HG03066 (cell line): ENCODE results near the gene CDK6.

Source experiments
- ATAC-seq: cut with Tn5 transposase; IDR thresholded peaks from one replicate; pipeline ENCODE4 v1.9.1; 2021; ENCODE audit warnings: low read depth; ENCODE audit not compliant: unreplicated experiment

Gene CDK6

DNA sequence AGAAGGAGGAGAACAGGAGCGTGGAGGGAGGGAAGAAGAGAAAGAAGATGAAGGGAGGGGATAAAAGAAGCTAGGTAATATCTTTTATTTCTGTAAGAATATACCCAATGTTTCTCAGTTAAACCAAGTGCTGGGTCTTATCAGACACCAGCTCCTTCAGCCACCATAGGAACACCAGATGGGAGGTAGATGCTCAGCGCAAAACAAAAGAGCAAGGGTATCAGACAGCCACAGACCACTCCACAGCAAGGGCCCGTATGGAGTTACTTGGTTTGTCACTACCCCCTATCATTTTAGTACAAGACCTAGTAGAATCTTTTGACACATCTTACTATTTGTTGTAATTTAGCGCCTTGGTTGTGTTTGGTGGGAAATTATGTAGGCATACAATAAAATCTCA lies 180.3 kb downstream of the CDK6 start:
- no peak for ATAC-seq

GRCh38 chr7:92655346-92655884 lies 181.0 kb downstream of the CDK6 start:
- no peak for ATAC-seq

DNA sequence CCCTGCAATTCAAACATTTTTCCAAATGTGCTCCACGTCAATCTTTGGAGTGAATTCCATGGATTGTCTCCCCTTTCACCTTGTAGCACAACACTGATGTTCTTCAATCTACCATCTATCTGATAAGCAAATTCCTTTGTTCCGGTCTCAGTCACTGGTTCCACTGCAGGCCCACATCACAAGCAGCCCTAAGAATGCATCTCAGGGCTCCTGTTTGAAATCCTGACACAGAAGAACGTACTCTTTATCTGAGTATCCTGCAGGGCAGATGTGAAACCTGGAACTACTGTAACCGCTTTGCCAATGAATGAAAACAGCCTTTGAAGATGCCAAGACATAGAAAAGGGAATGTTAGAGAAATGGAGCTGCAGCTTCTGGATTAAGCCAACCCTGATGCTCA lies 183.2 kb downstream of the CDK6 start:
- ATAC-seq, result no peak

GRCh38 chr7:92652536-92652935 lies 183.8 kb downstream of the CDK6 start:
- no peak for ATAC-seq

DNA sequence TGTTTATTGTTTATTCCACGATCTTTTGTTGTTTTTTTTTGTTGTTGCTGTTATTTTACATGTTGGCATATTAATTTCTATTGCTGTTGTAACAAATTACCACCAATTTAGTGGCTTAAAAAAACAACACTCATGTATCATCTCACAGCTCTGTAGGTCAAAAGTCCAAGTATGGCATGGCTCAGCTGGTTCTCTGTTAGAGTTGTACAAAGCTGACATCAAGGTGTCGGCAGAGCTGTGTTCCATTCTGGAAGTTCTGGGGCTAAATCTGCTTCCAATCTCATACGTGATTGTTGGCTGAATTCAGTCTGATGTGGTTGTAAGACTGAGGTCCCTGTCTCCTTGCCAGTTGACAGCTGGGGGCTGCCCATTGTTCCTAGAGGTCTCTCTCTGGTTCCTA lies 186.0 kb downstream of the CDK6 start:
- ATAC-seq, result no peak

GRCh38 chr7:92648067-92648466 lies 188.3 kb downstream of the CDK6 start:
- ATAC-seq, result peak; percentile 64

DNA sequence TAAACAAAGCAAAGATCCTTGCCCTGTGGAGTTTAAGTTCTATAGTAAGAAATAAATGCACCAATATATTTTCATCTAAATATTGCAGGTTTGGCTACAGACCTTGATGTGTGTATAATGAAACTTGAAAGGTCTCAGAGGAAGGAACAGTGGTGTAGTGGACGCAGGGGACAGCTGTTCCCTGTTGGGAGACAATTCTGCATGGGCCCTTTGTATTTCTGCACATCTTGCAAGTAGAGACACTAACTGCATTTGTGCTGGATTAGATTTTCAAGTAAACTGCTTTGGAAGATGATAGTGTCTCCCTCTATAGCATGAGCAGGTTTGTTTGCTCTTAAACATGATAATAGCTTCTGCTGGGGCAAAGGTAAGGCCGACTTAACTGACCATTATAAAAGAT lies 188.7 kb downstream of the CDK6 start:
- no peak for ATAC-seq

- no peak for ATAC-seq
Measured at GRCh38 chr7:92647011-92647625, 189.3 kb downstream of the CDK6 start.

- ATAC-seq, result no peak
Measured at GRCh38 chr7:92645114-92646061, 191.0 kb downstream of the CDK6 start.

- no peak for ATAC-seq
Measured at GRCh38 chr7:92644406-92645113, 191.8 kb downstream of the CDK6 start.

- no peak for ATAC-seq
Measured at GRCh38 chr7:92643821-92644220, 192.6 kb downstream of the CDK6 start.

- peak; percentile 78 for ATAC-seq
Measured at GRCh38 chr7:92641921-92642511, 194.4 kb downstream of the CDK6 start.

- ATAC-seq, result no peak
Measured at GRCh38 chr7:92639966-92640365, 196.4 kb downstream of the CDK6 start.

GRCh38 chr7:92639213-92639896 lies 197.0 kb downstream of the CDK6 start:
- no peak for ATAC-seq

DNA sequence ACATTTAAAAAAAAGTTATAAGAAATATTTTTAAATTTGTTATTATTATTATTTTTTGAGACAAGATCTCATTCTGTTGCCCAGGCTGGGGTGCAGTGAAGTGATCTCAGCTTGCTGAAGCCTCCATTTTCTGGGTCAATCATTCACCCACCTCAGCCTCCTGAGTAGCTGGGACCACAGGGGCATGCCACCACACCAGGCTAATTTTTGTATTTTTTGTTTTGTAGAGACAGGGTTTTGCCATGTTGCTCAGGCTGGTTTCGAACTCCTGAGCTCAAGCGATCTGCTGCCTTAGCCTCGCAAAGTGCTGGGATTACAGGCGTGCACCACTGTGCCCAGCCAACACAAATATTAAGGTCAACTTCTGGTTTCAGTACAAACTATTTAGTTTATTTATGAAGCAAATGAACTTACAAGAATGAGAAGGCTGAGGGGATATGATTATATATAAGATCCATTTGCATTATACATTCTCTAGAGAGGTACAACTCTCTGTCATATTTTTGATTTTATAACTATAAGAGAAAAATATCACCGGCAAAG lies 200.3 kb downstream of the CDK6 start:
- ATAC-seq, result no peak

DNA sequence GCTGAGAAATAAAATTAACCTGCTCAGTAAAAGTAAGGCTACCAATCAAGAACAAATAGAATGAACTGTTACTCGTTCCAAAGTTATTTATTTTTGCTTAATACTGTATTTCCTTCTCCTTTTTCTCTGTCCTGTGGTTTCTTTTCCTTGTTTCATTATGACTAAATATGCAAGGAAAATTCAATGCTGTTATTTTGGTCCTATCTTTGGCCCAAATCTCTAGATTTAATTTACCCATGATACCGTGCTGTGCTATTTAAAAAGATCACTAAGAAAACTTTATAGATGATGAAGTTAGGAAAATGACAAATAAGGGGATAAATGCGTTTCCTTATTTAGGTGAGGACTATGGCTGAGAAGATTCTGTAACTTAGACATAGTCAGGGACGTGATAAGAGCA lies 200.8 kb downstream of the CDK6 start:
- ATAC-seq, result no peak

DNA sequence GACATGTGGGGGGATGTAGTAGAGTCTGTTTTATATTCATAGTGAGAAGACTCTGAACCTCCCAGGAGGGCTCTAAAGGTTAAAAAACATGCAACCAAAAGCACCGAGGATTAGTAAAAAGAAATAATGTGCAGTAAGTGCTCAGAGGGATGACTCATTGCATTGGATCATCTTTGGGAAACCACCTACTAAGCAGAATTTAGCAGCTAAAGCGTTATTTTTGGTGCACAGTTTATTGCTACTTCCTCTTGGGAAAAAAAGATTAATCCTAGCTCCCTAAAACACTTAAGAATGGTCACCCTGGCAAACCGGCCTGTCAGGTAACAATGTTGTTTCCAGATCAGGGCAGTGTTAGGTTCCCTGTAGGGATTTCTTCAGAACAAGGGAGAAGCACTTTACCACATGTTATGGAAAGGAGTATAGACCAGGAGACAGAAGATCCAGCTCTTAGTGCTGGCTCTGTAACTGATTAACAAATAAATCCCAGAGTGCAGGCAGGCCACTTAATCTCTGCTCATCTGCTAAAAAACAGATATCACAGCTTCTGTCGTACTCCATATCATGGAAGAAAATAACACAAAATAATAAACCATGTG lies 201.4 kb downstream of the CDK6 start:
- peak; percentile 27 for ATAC-seq

DNA sequence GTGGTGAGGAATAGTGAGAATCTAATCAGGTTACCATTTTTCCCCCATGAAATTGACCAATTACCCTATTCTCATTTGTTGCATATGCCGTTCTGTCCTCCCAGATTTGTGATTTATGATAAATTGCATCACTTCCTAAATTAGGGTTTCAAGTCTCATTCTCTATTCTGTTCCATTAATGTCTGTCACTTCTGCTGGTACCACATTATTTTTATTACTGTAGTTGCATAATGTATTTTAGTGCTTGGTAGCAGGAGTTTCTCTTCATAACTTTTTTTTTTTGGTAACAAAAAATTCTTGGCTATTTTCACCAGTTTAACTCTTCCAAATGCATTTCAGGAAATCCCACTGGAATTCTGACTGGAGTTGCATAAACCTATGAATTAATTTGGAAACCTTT lies 202.2 kb downstream of the CDK6 start:
- no peak for ATAC-seq

GRCh38 chr7:92633211-92633906 lies 203.0 kb downstream of the CDK6 start:
- ATAC-seq, result no peak
